SK-N-SH treated with all-trans-retinoic acid at 6 μM for 48 hours (cell line): Measurements from ENCODE around the gene KCNB1.

Source experiments
- ARNTL ChIP-seq: fragments of 450-650 bp; formaldehyde crosslinking; IDR thresholded peaks from 2 replicates; pipeline ENCODE4 v1.5.0; 2020; ENCODE audit warnings: low read depth, mild to moderate bottlenecking, moderate library complexity, borderline replicate concordance
- CREB5 ChIP-seq: fragments of 250-450 bp; sonication (Bioruptor Pico); IDR thresholded peaks from 2 replicates; pipeline ENCODE4 v1.5.1; 2020; ENCODE audit warnings: low read depth, mild to moderate bottlenecking, moderate library complexity
- CSDC2 ChIP-seq: fragments of 250-450 bp; sonication (Bioruptor Pico); IDR thresholded peaks from 2 replicates; pipeline ENCODE4 v1.5.0; 2020; ENCODE audit warnings: mild to moderate bottlenecking, moderate library complexity
- CSRNP3 ChIP-seq: fragments of 250-450 bp; sonication (Bioruptor Pico); IDR thresholded peaks from 2 replicates; pipeline ENCODE4 v1.5.1; 2021; ENCODE audit warnings: mild to moderate bottlenecking, moderate library complexity
- PATZ1 ChIP-seq: fragments of 250-450 bp; sonication (Bioruptor Pico); IDR thresholded peaks from 2 replicates; pipeline ENCODE4 v1.8.0; 2020; ENCODE audit warnings: mild to moderate bottlenecking, moderate library complexity, borderline replicate concordance
- RARB ChIP-seq: fragments of 250-450 bp; sonication (Bioruptor Pico); IDR thresholded peaks from 2 replicates; pipeline ENCODE4 v1.8.0; 2021; ENCODE audit warnings: mild to moderate bottlenecking, moderate library complexity
- SNAI2 ChIP-seq: fragments of 250-450 bp; sonication (Bioruptor Pico); IDR thresholded peaks from 2 replicates; pipeline ENCODE4 v1.5.0; 2020; ENCODE audit warnings: mild to moderate bottlenecking, moderate library complexity
- TCF4 ChIP-seq: fragments of 250-450 bp; sonication (Bioruptor Pico); IDR thresholded peaks from 2 replicates; pipeline ENCODE4 v1.8.0; 2021; ENCODE audit warnings: mild to moderate bottlenecking, moderate library complexity, borderline replicate concordance
- TOX ChIP-seq: fragments of 250-450 bp; sonication (Bioruptor Pico); IDR thresholded peaks from 2 replicates; pipeline ENCODE4 v1.8.0; 2021; ENCODE audit warnings: mild to moderate bottlenecking, moderate library complexity, borderline replicate concordance
- ZC3H10 ChIP-seq: fragments of 250-450 bp; sonication (Bioruptor Pico); IDR thresholded peaks from 2 replicates; pipeline ENCODE4 v1.5.1; 2021; ENCODE audit warnings: mild to moderate bottlenecking, moderate library complexity
- ZFP3 ChIP-seq: fragments of 250-450 bp; sonication (Bioruptor Pico); IDR thresholded peaks from 2 replicates; pipeline ENCODE4 v1.5.0; 2020; ENCODE audit warnings: mild to moderate bottlenecking, moderate library complexity
- ZFP30 ChIP-seq: fragments of 450-650 bp; formaldehyde crosslinking; IDR thresholded peaks from 2 replicates; pipeline ENCODE4 v1.5.0; 2022; ENCODE audit warnings: mild to moderate bottlenecking, moderate library complexity
- ZNF70 ChIP-seq: fragments of 450-650 bp; formaldehyde crosslinking; IDR thresholded peaks from 2 replicates; pipeline ENCODE4 v1.5.0; 2020; ENCODE audit warnings: mild to moderate bottlenecking, moderate library complexity

GRCh38 chr20:49372095-49372734 is 110.3 kb downstream of the KCNB1 start:
- TF ChIP-seq TOX (CRISPR knock-in tag) (no peak), TCF4 (CRISPR knock-in tag) (no peak), RARB (CRISPR knock-in tag) (no peak), ZNF70 (CRISPR knock-in tag) (no peak), SNAI2 (CRISPR knock-in tag) (no peak), ARNTL (CRISPR knock-in tag) (no peak), ZFP30 (CRISPR knock-in tag) (no peak), PATZ1 (CRISPR knock-in tag) (no peak), CREB5 (CRISPR knock-in tag) (no peak), CSDC2 (CRISPR knock-in tag) (no peak), ZC3H10 (CRISPR knock-in tag) (no peak), CSRNP3 (no peak), ZFP3 (CRISPR knock-in tag) (no peak)
